KOPT-K1 (cell line): Measurements from ENCODE around the gene GPR87.

Experiments used
- H3K27ac ChIP-seq: fragments of 200-600 bp; sonication (generic); 2 replicates; pipeline ENCODE4 v1.5.1; 2016; ENCODE audit warnings: antibody characterized with exemption, mild to moderate bottlenecking, low read depth, low read length; ENCODE audit not compliant: poor library complexity, severe bottlenecking
- H3K36me3 ChIP-seq: fragments of 200-600 bp; sonication (generic); 2 replicates; pipeline ENCODE4 v1.5.1; 2017; ENCODE audit warnings: antibody characterized with exemption, mild to moderate bottlenecking, low read length, moderate library complexity; ENCODE audit not compliant: insufficient read depth
- H3K9me3 ChIP-seq: fragments of 200-600 bp; sonication (generic); 2 replicates; pipeline ENCODE4 v1.5.1; 2017; ENCODE audit warnings: antibody characterized with exemption, low read length, mild to moderate bottlenecking; ENCODE audit not compliant: insufficient read depth, poor library complexity, severe bottlenecking

GPR87 gene

GRCh38 chr3:151328298-151328995, 11.8 kb upstream of the GPR87 start:
- Histone ChIP-seq H3K36me3 (no peaks in the 10 kb centered on the region), H3K9me3 (no peaks in the 10 kb centered on the region), H3K27ac (no peak overlapping the region)

- Histone ChIP-seq H3K9me3 (no peaks in the 10 kb centered on the region), H3K27ac (no peak overlapping the region), H3K36me3 (no peaks in the 10 kb centered on the region)
Observed at GRCh38 chr3:151327571-151328198, 11.1 kb upstream of the GPR87 start.

GRCh38 chr3:151322511-151322910, 5.9 kb upstream of the GPR87 start:
- H3K9me3 ChIP-seq = no peaks in the 10 kb centered on the region
- H3K27ac ChIP-seq = no peak overlapping the region
- H3K36me3 ChIP-seq = no peaks in the 10 kb centered on the region

- H3K27ac ChIP-seq = no peak overlapping the region
Observed at GRCh38 chr3:151321526-151321925, 4.9 kb upstream of the GPR87 start.

GRCh38 chr3:151320131-151320530, 3.5 kb upstream of the GPR87 start:
- Histone ChIP-seq H3K36me3 (no peaks in the 10 kb centered on the region), H3K27ac (no peak overlapping the region), H3K9me3 (no peaks in the 10 kb centered on the region)

More at GRCh38 chr3:151321526-151321925, 4.9 kb upstream of the GPR87 start:
- Histone ChIP-seq H3K9me3 (no peaks in the 10 kb centered on the region), H3K36me3 (no peaks in the 10 kb centered on the region)

- Histone ChIP-seq H3K36me3 (no peaks in the 10 kb centered on the region), H3K27ac (no peak overlapping the region), H3K9me3 (no peaks in the 10 kb centered on the region)
Observed at GRCh38 chr3:151319628-151320027, 3.0 kb upstream of the GPR87 start.

- H3K27ac ChIP-seq = no peak overlapping the region
Observed at GRCh38 chr3:151318991-151319390, 2.4 kb upstream of the GPR87 start.

GRCh38 chr3:151318313-151318712, 1.7 kb upstream of the GPR87 start:
- Histone ChIP-seq H3K9me3 (no peaks in the 10 kb centered on the region), H3K36me3 (no peaks in the 10 kb centered on the region), H3K27ac (no peak overlapping the region)

More at GRCh38 chr3:151318991-151319390, 2.4 kb upstream of the GPR87 start:
- H3K9me3 ChIP-seq = no peaks in the 10 kb centered on the region
- no peaks in the 10 kb centered on the region for H3K36me3 ChIP-seq

- Histone ChIP-seq H3K27ac (no peak overlapping the region), H3K36me3 (no peaks in the 10 kb centered on the region), H3K9me3 (no peaks in the 10 kb centered on the region)
Observed at GRCh38 chr3:151315846-151316245, 774 bp downstream of the GPR87 start.

- Histone ChIP-seq H3K27ac (no peak overlapping the region), H3K9me3 (no peaks in the 10 kb centered on the region), H3K36me3 (no peaks in the 10 kb centered on the region)
Observed at GRCh38 chr3:151315136-151315535, 1.5 kb downstream of the GPR87 start.

- no peak overlapping the region for H3K27ac ChIP-seq
Observed at GRCh38 chr3:151314593-151314992, 2.0 kb downstream of the GPR87 start.

GRCh38 chr3:151314137-151314536, 2.5 kb downstream of the GPR87 start:
- Histone ChIP-seq H3K36me3 (no peaks in the 10 kb centered on the region), H3K9me3 (no peaks in the 10 kb centered on the region), H3K27ac (no peak overlapping the region)

More at GRCh38 chr3:151314593-151314992, 2.0 kb downstream of the GPR87 start:
- no peaks in the 10 kb centered on the region for H3K36me3 ChIP-seq
- H3K9me3 ChIP-seq = no peaks in the 10 kb centered on the region

GRCh38 chr3:151312972-151313371, 3.6 kb downstream of the GPR87 start:
- Histone ChIP-seq H3K27ac (no peak overlapping the region), H3K9me3 (no peaks in the 10 kb centered on the region), H3K36me3 (no peaks in the 10 kb centered on the region)

GRCh38 chr3:151309566-151309965, 7.1 kb downstream of the GPR87 start:
- no peak overlapping the region for H3K27ac ChIP-seq
- no peaks in the 10 kb centered on the region for H3K9me3 ChIP-seq
- H3K36me3 ChIP-seq = no peaks in the 10 kb centered on the region

GRCh38 chr3:151307583-151308488, 8.8 kb downstream of the GPR87 start:
- no peaks in the 10 kb centered on the region for H3K36me3 ChIP-seq
- H3K27ac ChIP-seq = no peak overlapping the region
- H3K9me3 ChIP-seq = no peaks in the 10 kb centered on the region
